ENCODE measurements around the gene TNIK. TPM values are rescaled to one million over a fixed set of nuclear protein-coding genes. Genes with fewer than 3 reads are reported as not detected.

The TNIK gene
- total and polyA plus RNA-seq, 3 donors from 2014 or later: 39.3 to 99.6 (median 83.5) TPM

- no peak for DNase-seq
- H3K27ac ChIP-seq: no peak overlapping the region
- H3K4me1 ChIP-seq: no peaks in the 10 kb centered on the region
- no peaks in the 10 kb centered on the region for H3K27me3 ChIP-seq
- H3K36me3 ChIP-seq (ENCODE audit: low read depth, missing control alignments): no peaks in the 10 kb centered on the region
- intact Hi-C loops (cut with DNase I; ENCODE audit: low total_unique reads): no loop called here
- TF ChIP-seq POLR2A (IDR thresholded peaks at IDR 0.05) (no peak), CTCF (IDR thresholded peaks at IDR 0.05) (no peak)
- no peaks in the 10 kb centered on the region for H3K9me3 ChIP-seq
- no peak overlapping the region for H3K4me3 ChIP-seq
Observed at GRCh38 chr3:171391432-171391831, 68.8 kb downstream of the TNIK start.

- H3K27ac ChIP-seq: no peak overlapping the region
- no peaks in the 10 kb centered on the region for H3K36me3 ChIP-seq (ENCODE audit: low read depth, missing control alignments)
- WGBS, 2 donors: 88 to 96% methylated on average over 9 of the region's 9 CpGs
- no peak overlapping the region for H3K4me3 ChIP-seq
- H3K27me3 ChIP-seq: no peaks in the 10 kb centered on the region
- no peak for TF ChIP-seq CTCF (IDR thresholded peaks at IDR 0.05)
- no peak for TF ChIP-seq POLR2A (IDR thresholded peaks at IDR 0.05)
- no peaks in the 10 kb centered on the region for H3K4me1 ChIP-seq
- no peak for DNase-seq
- no peaks in the 10 kb centered on the region for H3K9me3 ChIP-seq
- intact Hi-C loops (cut with DNase I; ENCODE audit: low total_unique reads): no loop called here
Observed at GRCh38 chr3:171390051-171390941, 69.9 kb downstream of the TNIK start.

GRCh38 chr3:171389491-171389890, 70.7 kb downstream of the TNIK start:
- H3K9me3 ChIP-seq: no peaks in the 10 kb centered on the region
- H3K4me3 ChIP-seq: no peak overlapping the region
- H3K36me3 ChIP-seq (ENCODE audit: low read depth, missing control alignments): no peaks in the 10 kb centered on the region
- 75 to 86% methylated on average over 3 of the region's 3 CpGs for WGBS, 2 donors
- DNase-seq: no peak
- TF ChIP-seq CTCF (IDR thresholded peaks at IDR 0.05) (no peak), POLR2A (IDR thresholded peaks at IDR 0.05) (no peak)
- intact Hi-C loops (cut with DNase I; ENCODE audit: low total_unique reads): no loop called here
- no peaks in the 10 kb centered on the region for H3K4me1 ChIP-seq
- H3K27ac ChIP-seq: no peak overlapping the region
- H3K27me3 ChIP-seq: no peaks in the 10 kb centered on the region

- Histone ChIP-seq H3K4me1 (no peaks in the 10 kb centered on the region), H3K9me3 (no peaks in the 10 kb centered on the region), H3K36me3 (ENCODE audit: low read depth, missing control alignments) (no peaks in the 10 kb centered on the region), H3K27me3 (no peaks in the 10 kb centered on the region), H3K27ac (no peak overlapping the region), H3K4me3 (no peak overlapping the region)
- TF ChIP-seq POLR2A (IDR thresholded peaks at IDR 0.05): no peak
- TF ChIP-seq CTCF (IDR thresholded peaks at IDR 0.05): no peak
- DNase-seq: no peak
- intact Hi-C loops (cut with DNase I; ENCODE audit: low total_unique reads): no loop called here
- WGBS, 2 donors: 58 to 62% methylated on average over 1 of the region's 1 CpG
Observed at GRCh38 chr3:171388527-171388926, 71.7 kb downstream of the TNIK start.

- Histone ChIP-seq H3K4me1 (no peaks in the 10 kb centered on the region), H3K27me3 (no peaks in the 10 kb centered on the region), H3K4me3 (no peak overlapping the region), H3K27ac (no peak overlapping the region), H3K9me3 (no peaks in the 10 kb centered on the region), H3K36me3 (ENCODE audit: low read depth, missing control alignments) (no peaks in the 10 kb centered on the region)
- DNase-seq: no peak
- intact Hi-C loops (cut with DNase I; ENCODE audit: low total_unique reads): no loop called here
- TF ChIP-seq CTCF (IDR thresholded peaks at IDR 0.05) (no peak), POLR2A (IDR thresholded peaks at IDR 0.05) (no peak)
Observed at GRCh38 chr3:171387062-171387461, 73.1 kb downstream of the TNIK start.
